CD8-positive, alpha-beta memory T cell (primary cell): Measurements from ENCODE around the gene ZC3H12D. TPM values are rescaled to one million over a fixed set of nuclear protein-coding genes. Genes with fewer than 3 reads are reported as not detected.

Experiments
- CTCF ChIA-PET: fragments of 350-600 bp; sonication (Branson Sonifier 250); formaldehyde crosslinking; loops from one replicate; lab custom pipeline; 2021; ENCODE audit warnings: antibody characterized with exemption; lab: Charles Lee
- POLR2A ChIA-PET: fragments of 350-600 bp; sonication (Branson Sonifier 250); formaldehyde crosslinking; loops from one replicate; lab custom pipeline; 2021; ENCODE audit warnings: antibody characterized with exemption; lab: Charles Lee
- DNase-seq, 5 donors: peaks; one replicate each; pipeline versions ENCODE4 v3.0.0 to v3.0.0-alpha.2; 2020 to 2022; ENCODE audit warnings: mixed read lengths in 1 of 5
- H3K27ac ChIP-seq: one replicate; pipeline ENCODE4 v1.7.0; 2013; ENCODE audit warnings: low read depth, mild to moderate bottlenecking, low read length, moderate library complexity
- H3K27me3 ChIP-seq: 2 replicates; pipeline ENCODE4 v1.7.0; 2013; ENCODE audit warnings: low read length, mild to moderate bottlenecking; ENCODE audit not compliant: insufficient read depth, poor library complexity, severe bottlenecking
- H3K36me3 ChIP-seq: 2 replicates; pipeline ENCODE4 v1.7.0; 2013; ENCODE audit warnings: mild to moderate bottlenecking, low read length, moderate library complexity; ENCODE audit not compliant: insufficient read depth
- H3K4me1 ChIP-seq: 2 replicates; pipeline ENCODE4 v1.7.0; 2013; ENCODE audit warnings: mild to moderate bottlenecking, low read length, moderate library complexity; ENCODE audit not compliant: insufficient read depth
- H3K4me3 ChIP-seq: 2 replicates; pipeline ENCODE4 v1.7.0; 2013; ENCODE audit warnings: mild to moderate bottlenecking, low read length
- H3K9me3 ChIP-seq: 2 replicates; pipeline ENCODE4 v1.7.0; 2013; ENCODE audit warnings: mild to moderate bottlenecking, low read length
- H3K27ac Mint-ChIP-seq, 8 donors: one replicate each; pipeline ENCODE4 v1.8.0; 2020 to 2021; ENCODE audit warnings: mixed read lengths in 8 of 8, mild to moderate bottlenecking in 6 of 8, inconsistent platforms in 3 of 8, moderate library complexity in 3 of 8
- H3K27me3 Mint-ChIP-seq, 2 donors: one replicate each; pipeline ENCODE4 v1.8.0; 2020 to 2021; ENCODE audit warnings: mixed read lengths in 2 of 2, mild to moderate bottlenecking in 1 of 2, moderate library complexity in 1 of 2
- H3K36me3 Mint-ChIP-seq, 3 donors: one replicate each; pipeline ENCODE4 v1.8.0; 2020 to 2021; ENCODE audit warnings: mixed read lengths in 3 of 3, inconsistent platforms in 1 of 3, mild to moderate bottlenecking in 1 of 3
- H3K4me1 Mint-ChIP-seq, 3 donors: one replicate each; pipeline ENCODE4 v1.8.0; 2020 to 2021; ENCODE audit warnings: mixed read lengths in 3 of 3, inconsistent platforms in 1 of 3, mild to moderate bottlenecking in 1 of 3
- H3K4me3 Mint-ChIP-seq, 7 donors: one replicate each; pipeline ENCODE4 v1.8.0; 2020 to 2021; ENCODE audit warnings: mixed read lengths in 7 of 7, mild to moderate bottlenecking in 6 of 7, moderate library complexity in 4 of 7, inconsistent platforms in 2 of 7
- H3K9me3 Mint-ChIP-seq, 5 donors: one replicate each; pipeline ENCODE4 v1.8.0; 2020 to 2022; ENCODE audit warnings: mixed read lengths in 5 of 5, mild to moderate bottlenecking in 3 of 5, moderate library complexity in 2 of 5, inconsistent platforms in 1 of 5
- polyA plus RNA-seq: library from polyadenylated mRNA; unstranded; fragments of 300-500 nt; fragmentation: Illumina TruSeq; gene quantifications from one replicate; pipeline ENCODE4 v1.2.3, GENCODE V29; 2021
- total RNA-seq, 2 experiments: library from RNA; stranded (reverse); gene quantifications; one replicate each; pipeline ENCODE4 v1.2.3, GENCODE V29; 2021

The ZC3H12D gene
- total and polyA plus RNA-seq, 3 experiments from 2014 or later = 2.5 to 84.5 (median 83.5) TPM

GRCh38 chr6:149476789-149477455 lies 7.9 kb downstream of the ZC3H12D start:
- Mint-ChIP-seq H3K4me3 (no peak overlapping the region), H3K36me3 (peaks cover 0 to 80% (median 6%) of the 10 kb centered on the region in 3 donors), H3K27ac (peak overlapping the region in 2 of 8 donors; percentile 21 to 72), H3K9me3 (no peaks in the 10 kb centered on the region), H3K4me1 (peaks cover 47 to 76% (median 61%) of the 10 kb centered on the region in 3 donors), H3K27me3 (no peaks in the 10 kb centered on the region)
- CTCF ChIA-PET = interaction anchor here (1.4 kb wide), 1 partner anchor 45 kb away, joined by 4 read pairs; no protein-coding TSS in a partner anchor
- Histone ChIP-seq H3K9me3 (no peaks in the 10 kb centered on the region), H3K4me3 (no peak overlapping the region), H3K27me3 (no peaks in the 10 kb centered on the region), H3K4me1 (peaks cover 47% of the 10 kb centered on the region), H3K27ac (no peak overlapping the region), H3K36me3 (no peaks in the 10 kb centered on the region)
- no peak for DNase-seq
- POLR2A ChIA-PET = no interaction called here

DNA sequence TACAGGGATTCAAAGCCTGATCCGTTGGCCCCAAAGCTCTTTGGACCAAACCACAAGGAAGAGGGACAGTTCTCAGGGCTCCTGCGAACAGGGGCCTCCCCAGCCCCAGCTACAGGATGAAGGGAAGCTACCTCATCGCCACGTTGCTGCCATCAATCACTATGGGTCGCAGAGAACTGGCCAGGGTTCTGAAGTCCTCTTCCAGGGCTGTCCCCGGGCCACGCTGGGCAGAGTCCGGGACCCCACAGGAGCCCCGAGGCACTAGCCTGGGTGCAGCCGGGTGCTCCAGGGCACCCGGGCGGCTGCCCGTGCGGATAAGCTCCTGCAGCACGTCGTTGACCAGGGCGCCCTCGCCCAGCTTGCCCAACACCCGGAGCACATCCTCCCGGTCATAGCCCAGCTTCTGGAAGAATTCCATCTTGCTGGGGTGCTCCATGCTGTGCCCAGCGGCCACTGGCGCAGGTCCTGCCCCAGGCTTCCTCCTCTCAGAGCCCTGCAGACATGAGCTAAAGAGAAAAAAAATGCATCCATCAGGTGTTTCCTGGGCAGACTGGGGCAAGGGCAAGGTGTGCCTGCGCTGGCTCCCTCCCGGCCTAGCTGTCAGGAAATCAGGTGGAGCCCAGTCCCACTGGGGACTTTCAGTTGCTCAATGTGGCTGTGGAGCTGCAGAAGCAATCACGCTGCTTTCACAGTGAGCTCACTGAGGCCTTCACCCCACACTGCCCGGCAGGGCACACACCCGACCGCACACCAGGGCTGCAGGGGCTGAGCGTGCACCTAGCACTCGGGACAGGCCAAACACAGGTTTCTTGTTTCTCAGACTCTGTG lies 10.5 kb downstream of the ZC3H12D start:
- CTCF ChIA-PET = interaction anchor here (1.0 to 3.2 kb wide), 4 partner anchors 10 to 48 kb away, joined by 3 to 20 read pairs (median 4); partner anchors contain the start of gene ZC3H12D
- H3K4me3 ChIP-seq = no peak overlapping the region
- no peaks in the 10 kb centered on the region for H3K27me3 ChIP-seq
- Mint-ChIP-seq H3K9me3 (no peaks in the 10 kb centered on the region), H3K4me3 (no peak overlapping the region), H3K36me3 (peaks cover 0 to 77% (median 2%) of the 10 kb centered on the region in 3 donors), H3K4me1 (peaks cover 30 to 70% (median 47%) of the 10 kb centered on the region in 3 donors), H3K27ac (peak overlapping the region in 2 of 8 donors; percentile 83 to 85), H3K27me3 (no peaks in the 10 kb centered on the region)
- no peak overlapping the region for H3K27ac ChIP-seq
- peaks cover 3% of the 10 kb centered on the region for H3K36me3 ChIP-seq
- POLR2A ChIA-PET = no interaction called here
- DNase-seq = no peak
- no peaks in the 10 kb centered on the region for H3K9me3 ChIP-seq
- peaks cover 30% of the 10 kb centered on the region for H3K4me1 ChIP-seq

DNA sequence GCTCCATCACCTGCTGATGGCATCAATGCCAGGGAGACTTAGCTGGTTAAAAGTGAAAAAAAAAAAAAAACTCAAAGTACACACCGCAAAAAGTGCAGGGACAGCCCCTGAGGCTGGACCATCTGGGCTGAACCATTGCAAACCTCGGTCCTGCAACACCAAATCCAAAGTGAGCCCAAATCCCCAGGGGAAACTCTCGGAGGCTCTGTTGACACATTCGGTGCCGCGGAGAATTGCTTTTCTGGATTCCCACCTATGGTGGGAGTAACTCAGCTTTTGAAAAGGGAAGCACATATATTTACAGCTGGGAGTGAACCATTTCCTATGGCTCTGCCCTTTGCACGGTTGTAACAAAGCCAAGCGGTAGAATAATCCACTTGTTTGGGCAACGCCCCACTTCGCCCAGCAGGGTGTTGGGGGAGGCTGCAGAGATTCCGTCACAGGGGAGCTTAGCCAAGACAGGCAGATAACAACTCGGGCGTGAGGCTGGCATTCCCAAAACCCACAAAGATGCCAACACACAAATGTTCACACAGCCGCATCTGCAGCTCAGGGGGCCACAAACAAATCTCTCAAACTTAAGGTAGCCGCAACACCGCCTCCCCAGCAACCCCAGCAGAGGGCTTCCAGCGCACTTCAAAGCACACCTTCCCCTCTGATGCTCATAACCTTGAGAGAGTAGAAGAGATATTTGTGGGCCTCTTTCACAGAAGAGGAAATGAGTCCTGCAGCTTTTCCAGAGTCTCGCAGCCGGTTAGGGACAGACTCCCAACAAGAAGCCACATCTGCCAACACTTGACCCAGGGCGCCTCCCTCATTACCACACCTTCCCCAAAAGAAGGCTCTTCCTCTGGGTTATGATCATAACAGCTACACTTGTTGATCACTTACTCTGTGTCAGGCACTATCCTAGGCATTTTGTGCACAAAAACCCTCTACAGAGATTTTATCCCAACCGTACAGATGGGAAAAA lies 11.4 kb downstream of the ZC3H12D start:
- peak overlapping the region in 5 of 7 donors; percentile 5 to 62 (median 33) for H3K4me3 Mint-ChIP-seq
- Histone ChIP-seq H3K4me3 (no peak overlapping the region), H3K27ac (no peak overlapping the region), H3K27me3 (no peaks in the 10 kb centered on the region), H3K9me3 (no peaks in the 10 kb centered on the region), H3K36me3 (peaks cover 4% of the 10 kb centered on the region), H3K4me1 (peaks cover 30% of the 10 kb centered on the region)
- ChIA-PET POLR2A (interaction anchor here (0.7 kb wide), 1 partner anchor 738 kb away, joined by 3 read pairs; no protein-coding TSS in a partner anchor), CTCF (interaction anchor here (1.0 to 3.2 kb wide), 3 partner anchors 10 to 49 kb away, joined by 3 to 20 read pairs (median 4); partner anchors contain the start of gene ZC3H12D)
- H3K4me1 Mint-ChIP-seq = peaks cover 29 to 68% (median 51%) of the 10 kb centered on the region in 3 donors
- peaks cover 0 to 76% (median 2%) of the 10 kb centered on the region in 3 donors for H3K36me3 Mint-ChIP-seq
- H3K9me3 Mint-ChIP-seq = no peaks in the 10 kb centered on the region
- peak overlapping the region in 6 of 8 donors; percentile 22 to 85 (median 66) for H3K27ac Mint-ChIP-seq
- peak in 1 of 5 donors; percentile 36 for DNase-seq
- no peaks in the 10 kb centered on the region for H3K27me3 Mint-ChIP-seq

DNA sequence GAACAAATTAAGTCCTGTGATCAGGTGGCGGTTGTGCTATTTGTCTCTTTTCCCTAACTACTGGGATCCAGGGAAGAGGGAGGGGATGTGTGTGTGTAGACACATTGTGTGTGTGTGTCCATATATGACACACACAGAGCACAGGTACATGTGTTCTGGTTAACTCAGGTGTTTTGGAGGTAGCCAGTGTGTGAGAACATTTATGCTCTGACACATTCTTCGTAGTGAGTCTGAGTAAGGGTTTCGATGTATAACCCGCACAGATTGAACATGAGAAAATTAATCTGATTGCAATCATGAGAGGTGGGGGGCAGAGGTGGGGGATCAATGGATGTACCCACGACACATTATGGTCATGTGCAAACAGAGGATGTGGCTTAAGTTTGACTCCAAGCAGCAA lies 12.6 kb downstream of the ZC3H12D start:
- H3K9me3 ChIP-seq = no peaks in the 10 kb centered on the region
- ChIA-PET CTCF (interaction anchor here (3.2 kb wide), 1 partner anchor 12 kb away, joined by 20 read pairs; the partner anchor contains the start of gene ZC3H12D), POLR2A (interaction anchor here (0.7 kb wide), 1 partner anchor 737 kb away, joined by 3 read pairs; no protein-coding TSS in a partner anchor)
- H3K4me3 ChIP-seq = no peak overlapping the region
- no peaks in the 10 kb centered on the region for H3K27me3 ChIP-seq
- peaks cover 33% of the 10 kb centered on the region for H3K4me1 ChIP-seq
- Mint-ChIP-seq H3K4me3 (peak overlapping the region in 1 of 7 donors; percentile 56), H3K27me3 (no peaks in the 10 kb centered on the region), H3K9me3 (no peaks in the 10 kb centered on the region), H3K27ac (peak overlapping the region in 6 of 8 donors; percentile 44 to 85 (median 78)), H3K36me3 (peaks cover 0 to 78% (median 3%) of the 10 kb centered on the region in 3 donors), H3K4me1 (peaks cover 30 to 74% (median 56%) of the 10 kb centered on the region in 3 donors)
- no peak for DNase-seq
- H3K27ac ChIP-seq = no peak overlapping the region
- H3K36me3 ChIP-seq = peaks cover 4% of the 10 kb centered on the region

- peak overlapping the region in 2 of 7 donors; percentile 27 to 56 for H3K4me3 Mint-ChIP-seq
- no peaks in the 10 kb centered on the region for H3K27me3 Mint-ChIP-seq
- Histone ChIP-seq H3K4me1 (peaks cover 33% of the 10 kb centered on the region), H3K27me3 (no peaks in the 10 kb centered on the region), H3K9me3 (no peaks in the 10 kb centered on the region), H3K27ac (no peak overlapping the region), H3K4me3 (no peak overlapping the region), H3K36me3 (peaks cover 4% of the 10 kb centered on the region)
- peaks cover 26 to 73% (median 52%) of the 10 kb centered on the region in 3 donors for H3K4me1 Mint-ChIP-seq
- POLR2A ChIA-PET = no interaction called here
- H3K27ac Mint-ChIP-seq = peak overlapping the region in 6 of 8 donors; percentile 44 to 85 (median 73)
- CTCF ChIA-PET = no interaction called here
- no peaks in the 10 kb centered on the region for H3K9me3 Mint-ChIP-seq
- DNase-seq = no peak
- H3K36me3 Mint-ChIP-seq = peaks cover 0 to 78% (median 3%) of the 10 kb centered on the region in 3 donors
These were observed 13.0 kb downstream of the ZC3H12D start for GRCh38 chr6:149471801-149472200.

DNA sequence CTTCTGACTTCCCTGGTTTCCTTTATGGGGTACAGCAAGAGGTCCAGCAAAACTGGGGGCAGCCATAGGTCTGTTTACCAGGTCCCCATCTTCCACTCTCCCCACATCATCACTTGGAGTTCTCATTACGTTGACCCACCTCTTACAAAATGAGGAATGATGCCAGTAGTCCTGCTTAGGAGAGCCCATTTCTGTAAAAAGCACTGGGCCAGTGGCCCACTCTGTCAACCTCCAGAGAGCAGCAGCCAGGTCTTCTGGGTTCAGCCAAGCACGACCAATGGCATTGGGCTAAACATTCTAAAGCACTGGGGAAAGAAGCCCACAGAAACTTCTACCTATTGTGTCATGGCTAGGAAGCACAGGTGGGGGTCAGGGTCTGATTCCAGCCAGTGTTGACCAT lies 13.9 kb downstream of the ZC3H12D start:
- Histone ChIP-seq H3K27ac (no peak overlapping the region), H3K9me3 (no peaks in the 10 kb centered on the region), H3K4me3 (no peak overlapping the region), H3K4me1 (peaks cover 33% of the 10 kb centered on the region), H3K36me3 (peaks cover 4% of the 10 kb centered on the region), H3K27me3 (no peaks in the 10 kb centered on the region)
- Mint-ChIP-seq H3K4me3 (no peak overlapping the region), H3K4me1 (peaks cover 26 to 74% (median 50%) of the 10 kb centered on the region in 3 donors), H3K9me3 (no peaks in the 10 kb centered on the region), H3K36me3 (peaks cover 0 to 78% (median 3%) of the 10 kb centered on the region in 3 donors), H3K27me3 (no peaks in the 10 kb centered on the region), H3K27ac (no peak overlapping the region)
- no peak for DNase-seq
- POLR2A ChIA-PET = no interaction called here
- CTCF ChIA-PET = no interaction called here

DNA sequence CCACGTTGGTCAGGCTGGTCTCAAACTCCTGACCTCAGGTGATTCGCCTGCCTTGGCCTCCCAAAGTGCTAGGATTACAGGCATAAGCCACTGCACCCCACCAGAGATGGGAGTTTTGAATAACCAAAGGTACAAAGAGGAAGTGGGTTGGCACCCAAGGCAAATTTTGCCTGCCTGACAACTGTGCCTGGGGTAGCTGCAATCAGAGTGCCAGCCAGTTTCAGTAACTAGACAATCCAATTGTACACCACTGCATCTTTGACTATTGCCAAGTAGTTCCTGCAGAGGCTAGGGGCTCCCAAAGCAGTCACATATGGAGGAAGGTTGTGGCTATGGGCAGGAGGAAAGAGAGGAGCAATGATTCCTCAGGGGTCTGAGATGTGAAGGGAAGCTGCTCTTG lies 16.6 kb downstream of the ZC3H12D start:
- H3K4me3 ChIP-seq = no peak overlapping the region
- Mint-ChIP-seq H3K36me3 (peaks cover 0 to 78% (median 8%) of the 10 kb centered on the region in 3 donors), H3K27ac (peak overlapping the region in 6 of 8 donors; percentile 7 to 83 (median 68)), H3K9me3 (no peaks in the 10 kb centered on the region), H3K27me3 (no peaks in the 10 kb centered on the region), H3K4me3 (peak overlapping the region in 2 of 7 donors; percentile 27 to 77), H3K4me1 (peaks cover 31 to 76% (median 55%) of the 10 kb centered on the region in 3 donors)
- ChIA-PET CTCF (no interaction called here), POLR2A (no interaction called here)
- no peaks in the 10 kb centered on the region for H3K27me3 ChIP-seq
- no peak overlapping the region for H3K27ac ChIP-seq
- no peak for DNase-seq
- peaks cover 28% of the 10 kb centered on the region for H3K4me1 ChIP-seq
- H3K9me3 ChIP-seq = no peaks in the 10 kb centered on the region
- peaks cover 9% of the 10 kb centered on the region for H3K36me3 ChIP-seq
